NT2/D1 (cell line): Measurements from ENCODE around the gene MEGF9.

Source experiments
- DNase-seq: peaks from one replicate; pipeline ENCODE4 v3.0.0-alpha.2; 2011; ENCODE audit warnings: low read depth, low spot score
- H3K27me3 ChIP-seq: 2 replicates; pipeline ENCODE4 v1.6.0; 2011; ENCODE audit warnings: mild to moderate bottlenecking; ENCODE audit not compliant: insufficient read length, insufficient read depth
- H3K36me3 ChIP-seq: 2 replicates; pipeline ENCODE4 v1.6.1; 2011; ENCODE audit warnings: mild to moderate bottlenecking, low read length, mixed read lengths; ENCODE audit not compliant: insufficient read depth, insufficient read length
- H3K4me1 ChIP-seq: 2 replicates; pipeline ENCODE4 v1.5.1; 2011; ENCODE audit not compliant: insufficient read depth, insufficient read length
- H3K4me3 ChIP-seq: 2 replicates; pipeline ENCODE4 v1.5.1; 2011; ENCODE audit warnings: low read depth; ENCODE audit not compliant: insufficient read length
- H3K9ac ChIP-seq: 2 replicates; pipeline ENCODE4 v1.6.0; 2011; ENCODE audit warnings: low read depth; ENCODE audit not compliant: insufficient read length
- H3K9me3 ChIP-seq: 2 replicates; pipeline ENCODE4 v1.5.1; 2011; ENCODE audit warnings: mild to moderate bottlenecking, low read length; ENCODE audit not compliant: insufficient read depth
- SUZ12 ChIP-seq: IDR thresholded peaks from 2 replicates; pipeline ENCODE4 v1.6.1; 2011; ENCODE audit not compliant: insufficient read length, insufficient read depth; ENCODE audit errors: extremely low read depth
- YY1 ChIP-seq: IDR thresholded peaks from 2 replicates; pipeline ENCODE4 v1.6.1; 2011; ENCODE audit not compliant: insufficient read length, insufficient read depth
- ZNF274 ChIP-seq: IDR thresholded peaks from 2 replicates; pipeline ENCODE4 v1.6.1; 2011; ENCODE audit warnings: mild to moderate bottlenecking, low read depth, low read length

The MEGF9 gene

GRCh38 chr9:120689860-120690259, 24.4 kb downstream of the MEGF9 start:
- H3K9me3 ChIP-seq, result no peaks in the 10 kb centered on the region
- H3K4me1 ChIP-seq, result peaks cover 2% of the 10 kb centered on the region
- no peak overlapping the region for H3K4me3 ChIP-seq
- no peak for DNase-seq
- H3K27me3 ChIP-seq, result peaks cover 29% of the 10 kb centered on the region
- no peak overlapping the region for H3K9ac ChIP-seq
- no peaks in the 10 kb centered on the region for H3K36me3 ChIP-seq
- TF ChIP-seq SUZ12, result no peak
- TF ChIP-seq YY1, result no peak
- no peak for TF ChIP-seq ZNF274

GRCh38 chr9:120688758-120689157, 25.5 kb downstream of the MEGF9 start:
- H3K4me3 ChIP-seq, result no peak overlapping the region
- no peak for DNase-seq
- H3K4me1 ChIP-seq, result peaks cover 2% of the 10 kb centered on the region
- TF ChIP-seq ZNF274 (no peak), YY1 (no peak), SUZ12 (no peak)
- H3K9ac ChIP-seq, result no peak overlapping the region
- no peaks in the 10 kb centered on the region for H3K36me3 ChIP-seq
- H3K9me3 ChIP-seq, result no peaks in the 10 kb centered on the region
- peaks cover 18% of the 10 kb centered on the region for H3K27me3 ChIP-seq

- DNase-seq, result no peak
Measured at GRCh38 chr9:120683150-120683549, 31.1 kb downstream of the MEGF9 start.

GRCh38 chr9:120681121-120681520, 33.1 kb downstream of the MEGF9 start:
- H3K27me3 ChIP-seq, result no peaks in the 10 kb centered on the region
- TF ChIP-seq SUZ12 (no peak), YY1 (no peak), ZNF274 (no peak)
- DNase-seq, result no peak
- no peak overlapping the region for H3K9ac ChIP-seq
- H3K4me1 ChIP-seq, result no peaks in the 10 kb centered on the region
- no peak overlapping the region for H3K4me3 ChIP-seq
- no peaks in the 10 kb centered on the region for H3K9me3 ChIP-seq
- no peaks in the 10 kb centered on the region for H3K36me3 ChIP-seq

More at GRCh38 chr9:120683150-120683549, 31.1 kb downstream of the MEGF9 start:
- Histone ChIP-seq H3K9ac (no peak overlapping the region), H3K4me1 (no peaks in the 10 kb centered on the region), H3K36me3 (no peaks in the 10 kb centered on the region), H3K27me3 (no peaks in the 10 kb centered on the region), H3K9me3 (no peaks in the 10 kb centered on the region), H3K4me3 (no peak overlapping the region)
- TF ChIP-seq YY1 (no peak), ZNF274 (no peak), SUZ12 (no peak)

GRCh38 chr9:120680579-120680978, 33.7 kb downstream of the MEGF9 start:
- DNase-seq, result no peak
- Histone ChIP-seq H3K4me3 (no peak overlapping the region), H3K4me1 (no peaks in the 10 kb centered on the region), H3K27me3 (no peaks in the 10 kb centered on the region), H3K36me3 (no peaks in the 10 kb centered on the region), H3K9ac (no peak overlapping the region), H3K9me3 (no peaks in the 10 kb centered on the region)
- TF ChIP-seq ZNF274, result no peak
- no peak for TF ChIP-seq SUZ12
- TF ChIP-seq YY1, result no peak

GRCh38 chr9:120680161-120680560, 34.1 kb downstream of the MEGF9 start:
- H3K36me3 ChIP-seq, result no peaks in the 10 kb centered on the region
- no peaks in the 10 kb centered on the region for H3K27me3 ChIP-seq
- H3K4me1 ChIP-seq, result no peaks in the 10 kb centered on the region
- H3K4me3 ChIP-seq, result no peak overlapping the region
- no peak overlapping the region for H3K9ac ChIP-seq
- H3K9me3 ChIP-seq, result no peaks in the 10 kb centered on the region
- no peak for DNase-seq
- TF ChIP-seq ZNF274, result no peak
- no peak for TF ChIP-seq SUZ12
- TF ChIP-seq YY1, result no peak

GRCh38 chr9:120677965-120678364, 36.3 kb downstream of the MEGF9 start:
- no peaks in the 10 kb centered on the region for H3K9me3 ChIP-seq
- no peak for TF ChIP-seq SUZ12
- TF ChIP-seq ZNF274, result no peak
- no peak for TF ChIP-seq YY1
- no peak for DNase-seq
- no peaks in the 10 kb centered on the region for H3K36me3 ChIP-seq
- no peak overlapping the region for H3K4me3 ChIP-seq
- no peak overlapping the region for H3K9ac ChIP-seq
- H3K4me1 ChIP-seq, result no peaks in the 10 kb centered on the region
- no peaks in the 10 kb centered on the region for H3K27me3 ChIP-seq

GRCh38 chr9:120676767-120677402, 37.4 kb downstream of the MEGF9 start:
- Histone ChIP-seq H3K9me3 (no peaks in the 10 kb centered on the region), H3K36me3 (no peaks in the 10 kb centered on the region), H3K27me3 (no peaks in the 10 kb centered on the region), H3K4me1 (no peaks in the 10 kb centered on the region), H3K4me3 (no peak overlapping the region), H3K9ac (no peak overlapping the region)
- TF ChIP-seq ZNF274 (no peak), YY1 (no peak), SUZ12 (no peak)
- DNase-seq, result no peak
